ENCODE data around the gene IMP4. TPM values are rescaled to one million over a fixed set of nuclear protein-coding genes. Genes with fewer than 3 reads are reported as not detected.

The IMP4 gene
- total RNA-seq, 1 donor from 2014 or later, result 55.7 TPM

DNA sequence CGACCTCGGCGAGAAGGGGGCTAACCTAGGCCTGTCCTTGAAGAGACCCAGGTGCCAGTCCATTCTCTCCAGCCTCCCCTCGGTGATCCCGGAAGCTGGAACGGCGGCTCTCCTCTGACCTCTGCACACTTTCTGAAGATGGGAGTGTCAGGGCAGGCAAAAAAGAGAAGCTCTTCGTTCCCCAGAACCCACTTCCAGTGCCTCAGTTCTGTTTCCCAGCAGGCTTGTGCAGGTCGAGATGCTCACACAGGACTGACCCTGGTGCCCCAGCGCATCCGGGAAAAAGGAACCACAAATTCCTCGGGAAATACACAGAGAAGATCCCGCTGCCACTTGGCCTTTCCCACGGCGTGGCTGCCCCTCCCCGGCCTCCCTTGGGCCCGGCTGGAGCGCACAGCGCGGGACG is 12.5 kb downstream of the IMP4 start:
- intact Hi-C loops (cut with DNase I), result no loop called here
- Histone ChIP-seq H3K4me3 (peak overlapping the region; percentile 82), H3K9me3 (no peaks in the 10 kb centered on the region), H3K27me3 (no peaks in the 10 kb centered on the region), H3K4me1 (peaks cover 15% of the 10 kb centered on the region), H3K27ac (peak overlapping the region; percentile 87), H3K36me3 (no peaks in the 10 kb centered on the region)
- TF ChIP-seq, protein P1, sequence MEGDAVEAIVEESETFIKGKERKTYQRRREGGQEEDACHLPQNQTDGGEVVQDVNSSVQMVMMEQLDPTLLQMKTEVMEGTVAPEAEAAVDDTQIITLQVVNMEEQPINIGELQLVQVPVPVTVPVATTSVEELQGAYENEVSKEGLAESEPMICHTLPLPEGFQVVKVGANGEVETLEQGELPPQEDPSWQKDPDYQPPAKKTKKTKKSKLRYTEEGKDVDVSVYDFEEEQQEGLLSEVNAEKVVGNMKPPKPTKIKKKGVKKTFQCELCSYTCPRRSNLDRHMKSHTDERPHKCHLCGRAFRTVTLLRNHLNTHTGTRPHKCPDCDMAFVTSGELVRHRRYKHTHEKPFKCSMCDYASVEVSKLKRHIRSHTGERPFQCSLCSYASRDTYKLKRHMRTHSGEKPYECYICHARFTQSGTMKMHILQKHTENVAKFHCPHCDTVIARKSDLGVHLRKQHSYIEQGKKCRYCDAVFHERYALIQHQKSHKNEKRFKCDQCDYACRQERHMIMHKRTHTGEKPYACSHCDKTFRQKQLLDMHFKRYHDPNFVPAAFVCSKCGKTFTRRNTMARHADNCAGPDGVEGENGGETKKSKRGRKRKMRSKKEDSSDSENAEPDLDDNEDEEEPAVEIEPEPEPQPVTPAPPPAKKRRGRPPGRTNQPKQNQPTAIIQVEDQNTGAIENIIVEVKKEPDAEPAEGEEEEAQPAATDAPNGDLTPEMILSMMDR (IDR thresholded peaks at IDR 0.05), result no peak
- peak; percentile 13 for ATAC-seq
- no peak for DNase-seq

DNA sequence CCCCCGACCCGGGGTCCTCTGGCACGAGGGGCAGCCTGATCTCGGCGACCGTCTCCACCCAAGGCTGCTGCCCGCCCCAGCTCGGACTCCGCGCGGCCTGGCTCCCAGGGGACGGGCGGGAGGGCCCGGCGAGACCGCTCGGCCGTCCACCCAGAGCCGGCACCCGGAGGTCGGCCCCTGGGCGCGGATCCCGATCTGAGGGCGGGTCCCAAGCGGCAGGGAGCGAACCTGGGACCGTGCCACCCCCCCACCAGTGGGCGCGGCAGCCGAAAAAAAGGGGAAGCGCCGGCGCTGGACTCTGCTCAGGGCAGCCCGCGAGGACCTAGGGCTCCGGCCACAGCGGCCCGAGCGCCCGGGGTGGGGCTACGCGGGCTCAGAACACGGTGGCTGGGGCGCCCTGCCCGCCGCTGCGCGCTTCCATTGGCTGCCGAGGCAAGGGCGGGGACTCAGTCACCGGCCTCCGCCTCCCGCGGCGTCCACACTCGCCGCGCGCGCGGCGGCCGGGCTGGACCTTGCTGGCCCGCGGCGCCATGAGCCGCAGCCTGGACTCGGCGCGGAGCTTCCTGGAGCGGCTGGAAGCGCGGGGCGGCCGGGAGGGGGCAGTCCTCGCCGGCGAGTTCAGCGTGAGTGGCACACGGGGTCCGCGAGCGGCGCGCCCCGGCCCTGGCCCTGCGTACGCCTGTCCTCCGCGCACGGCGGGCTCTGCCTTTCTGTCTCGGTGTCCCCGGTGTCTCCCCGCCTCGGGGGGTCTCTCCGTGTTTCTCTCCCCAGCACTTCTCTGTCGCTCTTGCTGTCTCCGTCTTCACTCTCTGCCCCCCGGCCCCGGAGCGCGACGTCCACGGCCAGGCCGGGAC is 13.1 kb downstream of the IMP4 start, which contains the start of gene PTPN18:
Gene PTPN18 (plus strand): TSS at position 479 of the 854 bp plus-strand sequence. CDS start 52 bp downstream, at position 531.
- TF ChIP-seq, protein P1 (IDR thresholded peaks at IDR 0.05), result peak; percentile 63
- H3K9me3 ChIP-seq, result no peaks in the 10 kb centered on the region
- intact Hi-C loops (cut with DNase I), result no loop called here
- ATAC-seq (peak; percentile 97), DNase-seq (peak; percentile 97)
- H3K27me3 ChIP-seq, result no peaks in the 10 kb centered on the region
- H3K27ac ChIP-seq, result peak within 1 kb of the TSS; percentile 87
- peaks cover 16% of the 10 kb centered on the region for H3K4me1 ChIP-seq
- H3K36me3 ChIP-seq, result no peaks in the 10 kb centered on the region
- H3K4me3 ChIP-seq, result peak within 1 kb of the TSS; percentile 82

DNA sequence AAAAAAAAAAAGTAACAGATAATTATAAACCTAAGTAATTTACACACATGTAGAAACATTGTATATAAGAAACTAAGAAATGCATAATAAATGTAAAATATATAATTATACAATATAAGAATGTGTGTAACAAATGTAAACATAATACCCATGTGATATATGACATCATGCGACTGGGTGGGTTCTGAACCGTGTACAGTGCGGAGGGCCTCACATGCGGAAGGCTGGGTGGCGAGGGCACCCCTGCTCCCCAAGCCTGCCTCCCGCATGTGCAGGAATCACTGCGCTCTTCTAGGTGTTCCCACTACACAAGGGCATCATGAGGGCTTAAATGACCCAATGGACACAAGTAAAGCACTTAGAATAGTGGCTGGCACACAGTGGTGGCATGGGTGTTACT is 15.2 kb downstream of the IMP4 start:
- no peaks in the 10 kb centered on the region for H3K27me3 ChIP-seq
- H3K9me3 ChIP-seq, result no peaks in the 10 kb centered on the region
- peaks cover 18% of the 10 kb centered on the region for H3K4me1 ChIP-seq
- TF ChIP-seq, protein P1 (IDR thresholded peaks at IDR 0.05), result no peak
- no peaks in the 10 kb centered on the region for H3K36me3 ChIP-seq
- H3K27ac ChIP-seq, result no peak overlapping the region
- DNase-seq (no peak), ATAC-seq (no peak)
- intact Hi-C loops (cut with DNase I), result no loop called here
- H3K4me3 ChIP-seq, result no peak overlapping the region

DNA sequence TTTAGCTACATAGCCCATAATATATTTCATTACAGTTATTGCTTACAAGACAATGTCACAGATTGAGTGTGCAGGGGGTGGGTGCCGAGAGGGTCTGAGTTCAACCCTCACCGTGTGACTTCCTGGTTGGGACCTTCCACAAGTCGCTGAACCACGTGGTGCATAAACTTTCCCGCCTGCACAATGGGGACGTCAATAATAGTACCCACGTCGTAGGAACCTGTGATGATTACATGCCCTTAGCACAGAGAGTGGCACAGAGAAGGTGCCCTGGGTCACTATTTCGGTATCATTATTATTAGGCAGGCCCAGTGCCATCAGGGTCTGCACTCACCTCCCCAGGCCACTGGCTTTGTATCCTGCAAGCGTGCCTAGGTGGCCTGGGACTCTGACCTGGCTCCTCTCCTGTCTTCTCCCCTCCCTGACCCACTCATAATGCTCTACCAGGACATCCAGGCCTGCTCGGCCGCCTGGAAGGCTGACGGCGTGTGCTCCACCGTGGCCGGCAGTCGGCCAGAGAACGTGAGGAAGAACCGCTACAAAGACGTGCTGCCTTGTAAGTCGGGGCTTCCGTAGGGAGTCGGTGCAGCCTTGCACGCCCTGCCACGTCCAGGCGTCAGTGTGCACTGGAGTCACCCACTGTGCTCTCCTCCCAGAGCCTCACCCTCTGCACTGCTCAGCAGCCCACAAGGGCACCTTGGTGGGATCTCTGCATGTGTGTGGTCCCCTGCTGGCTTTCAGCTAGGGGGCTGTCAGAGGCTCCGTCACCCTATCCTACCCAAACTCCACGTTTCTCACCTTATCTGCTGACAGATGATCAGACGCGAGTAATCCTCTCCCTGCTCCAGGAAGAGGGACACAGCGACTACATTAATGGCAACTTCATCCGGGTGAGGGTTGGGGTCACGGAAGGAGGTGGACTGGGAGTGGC is 16.0 kb downstream of the IMP4 start:
- Histone ChIP-seq H3K9me3 (no peaks in the 10 kb centered on the region), H3K27me3 (no peaks in the 10 kb centered on the region), H3K27ac (no peak overlapping the region), H3K4me3 (no peak overlapping the region), H3K4me1 (peaks cover 18% of the 10 kb centered on the region), H3K36me3 (no peaks in the 10 kb centered on the region)
- ATAC-seq, result no peak
- DNase-seq, result no peak
- TF ChIP-seq, protein P1 (IDR thresholded peaks at IDR 0.05), result no peak
- intact Hi-C loops (cut with DNase I), result no loop called here

DNA sequence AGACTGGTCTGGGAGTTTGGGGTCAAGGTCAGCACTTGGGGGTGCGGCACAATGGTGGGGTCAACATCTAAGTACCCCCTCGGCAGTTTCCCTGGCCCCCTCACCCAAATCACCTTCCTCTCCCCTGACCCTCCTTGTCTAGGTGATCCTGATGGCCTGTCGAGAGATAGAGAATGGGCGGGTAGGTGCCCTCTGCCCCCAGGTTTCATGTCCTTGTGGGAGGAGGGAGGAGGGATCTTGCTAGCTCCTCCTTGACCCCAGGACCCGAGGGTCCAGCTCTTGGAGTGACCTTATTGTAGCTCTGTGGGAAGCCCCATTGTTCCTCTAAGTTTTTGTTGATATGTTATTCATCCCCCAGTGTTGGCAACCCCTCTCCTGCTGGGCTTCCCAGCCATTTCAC is 16.8 kb downstream of the IMP4 start:
- Histone ChIP-seq H3K9me3 (no peaks in the 10 kb centered on the region), H3K4me3 (no peak overlapping the region), H3K27ac (no peak overlapping the region), H3K27me3 (no peaks in the 10 kb centered on the region), H3K4me1 (peaks cover 18% of the 10 kb centered on the region), H3K36me3 (no peaks in the 10 kb centered on the region)
- TF ChIP-seq, protein P1 (IDR thresholded peaks at IDR 0.05), result no peak
- ATAC-seq (no peak), DNase-seq (no peak)
- intact Hi-C loops (cut with DNase I), result no loop called here
